GM06990 (cell line): ENCODE measurements around the gene PLAC9.

Experiments used
- DNase-seq: peaks from one replicate; pipeline ENCODE4 v3.0.0-alpha.2; 2011; ENCODE audit not compliant: insufficient read length; ENCODE audit errors: extremely low read depth
- H3K27me3 ChIP-seq: replicated peaks from 2 replicates; pipeline ENCODE4 v1.6.0; 2011; ENCODE audit warnings: low read length; ENCODE audit not compliant: control insufficient read depth, insufficient read depth
- H3K36me3 ChIP-seq: 2 replicates; pipeline ENCODE4 v1.5.1; 2011; ENCODE audit warnings: low read length; ENCODE audit not compliant: control insufficient read depth, insufficient read depth
- H3K4me3 ChIP-seq: replicated peaks from 2 replicates; pipeline ENCODE4 v1.5.1; 2011; ENCODE audit warnings: low read depth, mild to moderate bottlenecking, control low read depth, low read length
- TF ChIP-seq, protein P1 (sequence below): IDR thresholded peaks from 2 replicates; pipeline ENCODE4 v1.5.1; 2011; ENCODE audit warnings: low read length, control low read depth, mild to moderate bottlenecking, inconsistent platforms; ENCODE audit not compliant: insufficient read depth, poor library complexity, severe bottlenecking

Gene PLAC9

DNA sequence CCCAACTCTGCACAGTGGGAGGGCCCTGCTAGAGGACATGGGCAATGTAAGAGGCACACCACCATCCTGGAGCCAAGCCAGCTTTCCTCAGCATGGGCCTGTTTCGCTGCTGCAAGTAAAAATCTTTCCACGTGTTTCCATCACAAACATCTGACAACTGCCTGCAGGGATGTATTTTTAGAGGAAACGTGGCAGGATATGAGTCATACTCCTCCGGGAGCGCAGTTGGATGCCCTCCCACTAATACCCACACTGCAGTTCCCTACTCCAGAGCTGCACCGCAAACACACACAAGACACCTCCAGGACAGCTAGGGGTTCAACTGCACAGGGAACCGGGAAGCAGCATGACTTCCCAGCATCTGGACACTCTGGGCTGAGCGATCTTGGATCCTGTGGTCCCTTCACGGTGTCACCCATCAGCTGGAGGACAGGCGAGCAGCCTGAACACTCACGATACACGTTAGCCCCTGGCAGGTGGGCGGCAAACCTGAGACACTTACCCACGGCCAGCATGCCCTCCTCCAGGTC, 26.1 kb downstream of the PLAC9 start:
- peaks cover 32% of the 10 kb centered on the region for H3K36me3 ChIP-seq
- no peak for DNase-seq
- TF ChIP-seq, protein P1, sequence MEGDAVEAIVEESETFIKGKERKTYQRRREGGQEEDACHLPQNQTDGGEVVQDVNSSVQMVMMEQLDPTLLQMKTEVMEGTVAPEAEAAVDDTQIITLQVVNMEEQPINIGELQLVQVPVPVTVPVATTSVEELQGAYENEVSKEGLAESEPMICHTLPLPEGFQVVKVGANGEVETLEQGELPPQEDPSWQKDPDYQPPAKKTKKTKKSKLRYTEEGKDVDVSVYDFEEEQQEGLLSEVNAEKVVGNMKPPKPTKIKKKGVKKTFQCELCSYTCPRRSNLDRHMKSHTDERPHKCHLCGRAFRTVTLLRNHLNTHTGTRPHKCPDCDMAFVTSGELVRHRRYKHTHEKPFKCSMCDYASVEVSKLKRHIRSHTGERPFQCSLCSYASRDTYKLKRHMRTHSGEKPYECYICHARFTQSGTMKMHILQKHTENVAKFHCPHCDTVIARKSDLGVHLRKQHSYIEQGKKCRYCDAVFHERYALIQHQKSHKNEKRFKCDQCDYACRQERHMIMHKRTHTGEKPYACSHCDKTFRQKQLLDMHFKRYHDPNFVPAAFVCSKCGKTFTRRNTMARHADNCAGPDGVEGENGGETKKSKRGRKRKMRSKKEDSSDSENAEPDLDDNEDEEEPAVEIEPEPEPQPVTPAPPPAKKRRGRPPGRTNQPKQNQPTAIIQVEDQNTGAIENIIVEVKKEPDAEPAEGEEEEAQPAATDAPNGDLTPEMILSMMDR: no peak

DNA sequence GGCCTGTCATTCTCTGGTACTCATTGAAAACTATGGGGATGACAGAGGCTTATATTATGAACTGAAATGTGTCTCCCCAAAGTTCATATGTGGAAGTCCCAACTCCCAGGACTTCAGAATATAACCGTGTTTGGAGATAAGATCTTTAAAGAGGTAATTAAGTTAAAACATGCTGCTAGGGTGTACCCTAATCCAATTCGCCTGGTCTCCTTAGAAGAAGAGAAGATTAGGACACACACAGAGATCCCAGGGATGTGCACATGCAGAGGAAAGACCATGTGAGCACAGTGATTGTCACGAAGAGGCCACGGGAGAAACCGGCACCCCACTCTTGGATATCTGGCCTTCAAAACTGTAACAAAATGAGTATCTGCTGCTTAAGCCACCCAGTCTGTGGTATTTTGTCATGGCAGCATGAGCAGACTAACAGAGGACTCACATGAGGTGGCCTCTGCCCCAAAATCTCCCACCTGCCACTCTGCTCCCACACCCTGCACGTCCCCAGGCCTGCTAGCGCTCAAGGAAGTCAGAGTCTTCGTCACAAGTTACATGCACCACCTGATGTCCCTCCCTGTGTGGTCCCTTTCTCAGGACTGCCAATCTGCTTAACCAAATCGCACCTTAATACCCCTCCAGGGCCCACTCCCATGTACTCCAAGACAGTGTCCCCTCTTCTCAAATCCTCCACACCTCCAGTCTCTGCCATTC, 26.8 kb downstream of the PLAC9 start:
- DNase-seq: no peak
- Histone ChIP-seq H3K4me3 (no peak overlapping the region), H3K27me3 (no peaks in the 10 kb centered on the region), H3K36me3 (peaks cover 36% of the 10 kb centered on the region)
- TF ChIP-seq, protein P1: no peak

More for the DNA sequence above, 26.1 kb downstream of the PLAC9 start:
- no peak overlapping the region for H3K4me3 ChIP-seq
- no peaks in the 10 kb centered on the region for H3K27me3 ChIP-seq

DNA sequence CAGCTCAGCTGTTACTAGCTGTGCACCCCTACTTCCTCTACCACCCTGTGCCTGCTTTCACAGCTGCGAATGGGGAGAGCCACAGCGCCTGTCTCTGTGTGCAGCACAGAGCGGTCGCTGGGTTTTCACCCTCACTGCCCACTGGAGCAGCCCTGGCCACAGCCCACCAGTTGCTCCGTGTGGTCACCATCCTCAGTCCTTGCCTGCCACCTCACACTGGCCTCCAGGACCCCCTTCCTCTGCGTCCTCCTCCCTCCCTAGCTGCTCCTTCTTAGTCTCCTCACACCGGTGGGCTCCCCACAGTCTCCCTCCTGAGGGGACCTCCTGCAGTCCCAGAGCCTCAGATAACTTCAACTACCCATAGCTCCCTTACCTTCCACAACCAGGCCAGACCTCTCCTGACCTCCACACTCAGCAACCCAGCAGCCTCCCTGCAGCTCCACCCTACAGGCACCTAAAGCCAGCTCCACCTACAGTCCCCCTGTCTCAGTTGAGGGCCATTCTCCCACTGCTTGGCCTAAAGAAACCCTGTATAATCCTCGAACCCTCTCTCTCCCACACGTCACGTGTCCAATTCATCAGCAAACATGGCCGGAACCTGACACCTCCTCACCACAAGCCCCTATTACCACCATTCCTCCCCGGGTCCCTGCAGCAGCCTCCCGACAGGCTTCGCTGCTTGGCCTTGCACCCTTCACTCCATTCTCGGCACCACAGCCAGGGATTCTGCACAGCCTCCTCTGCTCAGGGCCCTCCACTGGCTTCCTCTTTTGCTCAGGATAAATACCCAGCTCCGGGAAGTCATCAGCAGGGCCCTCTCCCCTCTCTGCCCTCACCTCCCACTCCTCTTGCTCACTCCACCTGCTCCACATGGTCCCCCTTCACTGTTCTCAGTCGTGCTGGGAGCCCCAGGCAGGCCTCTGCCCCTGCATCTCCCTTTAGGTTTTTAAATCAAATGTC, 28.1 kb downstream of the PLAC9 start:
- Histone ChIP-seq H3K27me3 (no peaks in the 10 kb centered on the region), H3K36me3 (peaks cover 33% of the 10 kb centered on the region), H3K4me3 (no peak overlapping the region)
- no peak for DNase-seq
- TF ChIP-seq, protein P1: no peak

DNA sequence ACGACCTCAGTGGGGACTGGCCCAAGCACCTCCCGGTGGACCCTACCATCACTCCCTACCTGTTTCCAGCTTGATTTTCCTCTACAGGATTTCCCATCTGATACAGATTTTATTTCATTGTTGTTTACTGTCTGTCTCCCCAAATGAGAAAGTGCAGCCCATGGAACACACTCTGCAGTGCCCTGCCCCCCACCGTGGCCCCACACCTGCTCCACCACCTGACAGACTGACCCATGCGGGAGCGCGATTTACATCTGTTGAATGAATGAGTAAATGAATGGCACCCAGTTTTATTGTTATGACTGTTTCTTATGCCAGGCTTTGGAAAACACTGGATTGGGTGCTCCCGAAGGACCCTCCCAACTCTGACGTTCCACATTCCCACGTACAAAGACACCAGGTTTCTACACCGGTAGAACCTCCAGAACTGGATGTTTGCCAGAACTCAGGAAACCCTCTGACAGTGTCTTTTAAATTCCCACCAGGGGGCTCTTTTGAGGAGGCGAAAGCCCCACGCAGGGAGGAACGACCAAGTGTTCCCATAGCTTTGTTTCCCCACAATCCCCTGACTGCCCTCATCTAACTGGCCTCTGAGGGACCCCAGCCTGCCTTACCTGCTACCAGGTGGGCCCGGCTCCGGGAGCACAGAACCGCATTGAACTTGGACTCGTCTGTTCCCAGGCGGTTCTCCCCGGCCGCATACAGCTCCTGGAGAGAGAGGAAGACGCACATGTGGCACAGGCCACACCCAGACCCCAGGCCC, 29.0 kb downstream of the PLAC9 start:
- no peak for DNase-seq
- TF ChIP-seq, protein P1: peak; percentile 21
- Histone ChIP-seq H3K36me3 (peaks cover 32% of the 10 kb centered on the region), H3K4me3 (no peak overlapping the region), H3K27me3 (no peaks in the 10 kb centered on the region)

DNA sequence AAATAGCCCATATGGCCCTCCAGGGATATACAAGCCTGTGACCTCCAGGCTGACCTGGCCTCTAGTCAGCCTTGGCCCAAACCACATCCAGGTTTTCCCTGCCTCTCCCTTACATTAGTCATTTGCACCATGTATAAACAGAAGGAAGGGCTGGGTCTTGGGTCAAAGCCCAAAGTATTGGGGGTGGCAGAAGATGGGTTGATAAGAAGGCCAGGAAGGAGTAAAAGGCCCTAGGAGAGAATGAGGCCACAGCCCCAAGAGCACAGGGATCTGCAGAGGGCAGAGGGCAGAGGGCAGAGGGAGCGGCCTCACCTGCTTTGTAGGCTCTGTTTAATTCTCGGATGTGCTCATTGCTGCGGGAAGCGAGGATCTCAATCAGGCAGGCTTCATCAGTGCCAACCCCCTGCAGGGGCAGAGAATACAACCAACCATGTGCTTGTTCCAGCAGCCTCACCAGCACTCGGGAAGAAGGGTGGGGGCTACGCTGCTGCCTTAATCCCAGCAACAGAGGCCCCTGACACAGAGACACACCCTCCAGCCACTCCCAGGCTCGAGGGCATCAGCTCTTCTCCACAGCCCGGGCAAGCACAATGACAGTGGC, 31.3 kb downstream of the PLAC9 start:
- Histone ChIP-seq H3K27me3 (no peaks in the 10 kb centered on the region), H3K4me3 (no peak overlapping the region), H3K36me3 (peaks cover 23% of the 10 kb centered on the region)
- TF ChIP-seq, protein P1: no peak
- DNase-seq: no peak
